Superior temporal gyrus (tissue), 1 donor: ENCODE data around the gene GLIS2.
A peak's percentile ranks its signal among the peaks of the same experiment; 100 is the strongest.
"Not testable (repeated sequence)": the region's sequence is repeated elsewhere in the genome, so short reads cannot be mapped to it uniquely, and the experiment has no call there.

ENCODE experiments used
- DNase-seq: peaks from one replicate; pipeline ENCODE4 v3.0.0-alpha.2; 2016; ENCODE audit errors: extremely low spot score

The GLIS2 gene

DNA sequence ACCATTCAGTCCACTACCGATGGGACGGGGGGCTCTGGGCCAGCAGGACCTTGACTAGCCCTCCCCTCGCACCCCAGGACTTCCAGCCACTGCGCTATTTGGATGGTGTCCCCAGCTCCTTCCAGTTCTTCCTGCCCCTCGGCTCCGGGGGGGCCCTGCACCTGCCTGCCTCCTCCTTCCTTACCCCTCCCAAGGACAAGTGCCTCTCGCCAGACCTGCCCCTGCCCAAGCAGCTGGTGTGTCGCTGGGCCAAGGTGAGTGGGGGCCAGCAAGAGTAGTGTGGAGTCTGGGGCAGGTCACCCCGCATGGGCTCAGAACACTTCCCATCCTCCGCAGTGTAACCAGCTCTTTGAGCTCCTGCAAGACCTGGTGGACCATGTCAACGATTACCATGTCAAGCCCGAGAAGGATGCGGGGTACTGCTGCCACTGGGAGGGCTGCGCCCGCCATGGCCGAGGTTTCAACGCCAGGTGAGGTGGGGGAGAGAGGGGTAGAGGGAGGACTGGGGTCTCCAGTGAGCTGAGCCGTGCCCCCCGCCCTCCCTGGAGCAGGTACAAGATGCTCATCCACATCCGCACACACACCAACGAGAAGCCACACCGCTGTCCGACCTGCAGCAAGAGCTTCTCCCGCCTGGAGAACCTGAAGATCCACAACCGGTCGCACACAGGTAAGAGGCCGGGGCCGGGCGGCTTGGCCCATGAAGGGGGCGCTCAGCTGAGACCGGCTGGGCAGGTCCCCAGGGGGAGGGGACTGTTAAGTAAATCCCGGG, 19.0 kb downstream of the GLIS2 start:
- DNase-seq: no peak

DNA sequence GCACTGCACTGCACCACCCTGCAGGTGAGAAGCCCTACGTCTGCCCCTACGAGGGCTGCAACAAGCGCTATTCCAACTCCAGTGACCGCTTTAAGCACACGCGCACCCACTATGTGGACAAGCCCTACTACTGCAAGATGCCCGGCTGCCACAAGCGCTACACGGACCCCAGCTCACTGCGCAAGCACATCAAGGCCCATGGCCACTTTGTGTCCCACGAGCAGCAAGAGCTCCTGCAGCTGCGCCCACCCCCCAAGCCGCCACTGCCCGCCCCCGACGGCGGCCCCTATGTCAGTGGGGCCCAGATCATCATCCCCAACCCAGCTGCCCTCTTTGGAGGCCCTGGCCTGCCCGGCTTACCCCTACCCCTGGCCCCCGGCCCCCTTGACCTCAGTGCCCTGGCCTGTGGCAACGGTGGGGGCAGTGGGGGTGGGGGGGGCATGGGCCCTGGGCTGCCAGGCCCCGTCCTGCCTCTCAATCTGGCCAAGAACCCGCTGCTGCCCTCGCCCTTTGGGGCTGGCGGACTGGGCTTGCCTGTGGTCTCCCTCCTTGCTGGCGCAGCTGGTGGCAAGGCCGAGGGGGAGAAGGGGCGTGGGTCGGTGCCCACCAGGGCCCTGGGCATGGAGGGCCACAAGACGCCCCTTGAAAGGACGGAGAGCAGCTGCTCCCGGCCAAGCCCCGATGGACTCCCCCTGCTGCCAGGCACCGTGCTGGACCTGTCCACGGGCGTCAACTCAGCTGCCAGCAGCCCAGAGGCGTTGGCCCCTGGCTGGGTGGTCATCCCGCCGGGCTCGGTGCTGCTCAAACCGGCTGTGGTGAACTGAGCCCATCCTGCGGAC, 21.1 kb downstream of the GLIS2 start:
- DNase-seq: no peak

DNA sequence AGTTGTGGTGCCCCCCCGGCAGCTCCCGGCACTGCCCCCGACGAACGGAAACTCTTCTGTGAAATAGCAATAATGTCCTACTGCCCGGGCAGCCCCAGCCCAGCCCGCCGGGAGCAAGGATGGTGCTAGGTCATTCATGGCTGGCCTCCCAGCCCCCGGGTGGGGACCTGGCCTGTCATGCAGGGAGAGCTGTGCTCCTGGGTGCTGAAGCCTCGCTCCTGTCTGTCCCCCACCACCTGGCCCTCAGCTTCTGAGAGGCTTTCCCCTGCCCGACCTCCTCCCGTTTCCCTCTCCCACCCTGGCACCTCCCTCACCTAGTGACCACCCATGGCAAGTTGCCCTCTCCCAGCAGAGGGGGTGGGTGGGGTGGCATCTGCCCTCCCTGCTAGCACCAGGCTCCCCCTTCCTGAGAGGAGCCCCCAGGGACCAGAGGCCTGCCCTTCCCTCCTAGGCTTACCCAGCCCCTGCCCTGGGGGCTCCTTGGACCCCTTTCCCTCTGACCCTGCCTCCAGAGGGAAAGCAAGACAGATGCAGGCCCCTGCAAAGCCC, 21.7 kb downstream of the GLIS2 start:
- DNase-seq: no peak

DNA sequence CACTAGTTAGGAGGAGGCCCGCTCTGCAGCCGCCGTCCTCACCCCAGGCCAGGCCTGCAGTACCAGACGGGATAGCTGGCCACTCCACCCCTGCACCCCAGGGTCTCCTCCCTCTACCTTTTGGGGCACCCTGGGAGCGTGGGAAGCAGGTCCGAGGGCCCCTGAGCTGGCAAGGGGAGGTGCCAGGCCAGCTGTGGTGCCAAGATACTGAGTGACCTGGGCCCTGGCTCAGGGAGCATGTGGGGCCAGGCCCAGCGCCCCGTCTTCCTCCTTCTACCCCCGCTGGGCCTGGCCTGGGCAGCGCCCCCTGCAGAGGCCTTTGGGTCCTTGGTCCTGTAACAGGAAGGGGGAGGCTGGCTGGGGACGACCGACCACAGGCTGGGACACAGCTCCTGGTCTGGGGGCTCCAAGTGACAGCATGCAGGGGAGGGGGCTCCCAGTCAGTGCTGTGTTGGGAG, 22.3 kb downstream of the GLIS2 start:
- DNase-seq: no peak

DNA sequence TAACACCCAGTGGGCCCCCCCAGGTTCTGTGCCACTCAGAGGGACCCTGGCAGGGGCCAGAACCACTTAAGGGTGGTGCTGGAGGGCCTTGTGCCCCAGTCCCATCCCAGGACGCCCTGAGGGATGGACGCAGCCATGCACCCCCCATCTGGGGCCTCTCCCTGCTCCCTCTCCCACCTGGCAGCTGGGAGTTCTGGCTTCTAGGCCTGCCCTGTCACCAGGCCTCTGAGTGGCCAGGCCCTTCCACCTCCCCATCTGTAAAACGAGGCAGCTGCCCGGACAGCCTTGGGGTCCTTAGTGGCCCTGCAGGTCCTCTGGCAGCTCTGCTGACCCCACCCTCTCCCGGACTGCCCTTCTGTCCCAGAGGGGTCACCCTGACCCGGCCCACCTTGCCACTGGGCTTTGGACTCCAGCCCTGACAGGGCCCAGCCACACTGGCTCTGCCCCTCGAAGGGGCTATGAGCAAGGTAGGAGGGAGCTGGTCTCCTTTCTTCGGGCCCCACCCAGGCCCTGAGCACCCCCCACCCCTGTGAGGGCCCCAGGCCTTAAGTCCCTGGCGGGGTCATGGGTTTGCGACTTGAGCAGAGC, 22.9 kb downstream of the GLIS2 start:
- DNase-seq: no peak

DNA sequence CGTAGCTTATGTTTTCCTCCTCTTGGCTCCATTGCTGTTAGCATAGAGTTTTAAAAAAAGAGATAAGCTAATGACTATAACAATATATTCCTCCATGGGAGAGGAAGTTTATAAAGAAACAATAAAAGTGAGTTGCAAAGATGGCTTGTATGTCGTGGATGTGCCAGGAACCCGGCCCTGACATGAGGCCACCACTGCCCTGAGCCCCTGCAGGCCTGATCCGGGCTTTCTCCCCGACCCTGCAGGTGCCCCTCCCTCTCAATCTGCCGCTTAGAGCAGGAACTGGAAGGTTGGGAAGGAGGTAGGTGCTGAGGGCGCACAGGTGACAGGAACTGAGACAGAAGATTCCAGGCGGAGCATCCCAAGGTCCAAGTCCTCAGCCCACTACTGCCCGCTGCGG, 23.6 kb downstream of the GLIS2 start:
- no peak for DNase-seq

DNA sequence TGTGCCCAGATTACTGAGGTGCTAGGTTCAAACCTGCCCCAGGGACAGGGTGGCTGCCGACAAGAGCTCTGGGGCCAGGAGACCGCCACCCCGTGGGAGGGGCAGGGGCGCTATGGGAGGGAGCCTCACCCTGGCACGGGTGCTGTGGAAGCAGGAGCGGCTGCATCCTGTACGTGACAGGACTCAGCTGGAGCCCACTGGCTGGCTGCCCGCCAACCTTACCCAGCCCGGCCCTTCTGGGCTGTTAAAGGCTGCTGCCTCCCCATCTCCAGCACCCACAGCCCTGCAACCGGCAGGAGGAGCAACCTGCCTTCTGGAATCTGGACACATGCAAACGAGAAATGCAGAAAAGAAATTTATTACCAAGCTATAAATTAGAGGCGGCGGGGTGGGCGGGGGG, 24.0 kb downstream of the GLIS2 start:
- no peak for DNase-seq

DNA sequence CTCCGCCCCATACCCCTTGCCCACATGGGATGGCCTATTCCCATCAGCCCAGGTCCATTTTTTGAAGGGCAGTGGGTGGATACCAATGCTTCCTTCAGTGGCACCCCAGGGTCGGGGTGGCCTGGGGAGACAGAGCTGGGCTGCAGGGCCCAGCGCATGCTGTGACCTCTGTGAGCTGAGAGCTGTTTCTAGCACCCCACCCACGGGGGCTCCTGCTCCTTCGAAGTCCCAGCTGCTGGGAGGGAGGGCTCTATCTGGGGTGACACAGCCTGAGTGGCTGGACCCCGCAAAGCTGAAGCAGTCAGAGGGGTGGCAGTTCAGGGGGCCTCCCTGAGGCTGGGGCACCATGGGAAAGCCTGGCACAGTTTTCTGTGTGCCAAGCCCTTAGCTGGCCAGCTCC, 24.6 kb downstream of the GLIS2 start:
- no peak for DNase-seq

DNA sequence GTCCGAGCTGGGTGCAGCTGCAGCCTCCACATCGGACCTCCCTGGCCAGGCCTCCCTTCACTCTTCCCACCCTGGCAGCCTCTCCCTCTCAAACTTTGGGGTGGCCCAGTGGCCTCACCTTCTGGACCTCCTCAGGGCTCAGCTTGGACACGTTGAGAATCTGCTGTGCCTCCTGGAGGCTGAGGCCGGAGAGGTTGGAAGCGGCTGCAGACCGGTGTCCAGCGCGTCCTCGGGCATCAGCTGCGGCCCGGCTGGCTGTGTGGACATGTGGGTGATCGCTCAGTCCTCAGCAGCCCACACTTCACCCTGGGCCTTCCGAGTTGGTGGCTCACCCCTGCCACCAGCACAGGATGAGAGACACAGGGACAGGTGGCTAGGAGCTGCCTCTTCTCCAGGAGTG, 25.4 kb downstream of the GLIS2 start:
- no peak for DNase-seq

DNA sequence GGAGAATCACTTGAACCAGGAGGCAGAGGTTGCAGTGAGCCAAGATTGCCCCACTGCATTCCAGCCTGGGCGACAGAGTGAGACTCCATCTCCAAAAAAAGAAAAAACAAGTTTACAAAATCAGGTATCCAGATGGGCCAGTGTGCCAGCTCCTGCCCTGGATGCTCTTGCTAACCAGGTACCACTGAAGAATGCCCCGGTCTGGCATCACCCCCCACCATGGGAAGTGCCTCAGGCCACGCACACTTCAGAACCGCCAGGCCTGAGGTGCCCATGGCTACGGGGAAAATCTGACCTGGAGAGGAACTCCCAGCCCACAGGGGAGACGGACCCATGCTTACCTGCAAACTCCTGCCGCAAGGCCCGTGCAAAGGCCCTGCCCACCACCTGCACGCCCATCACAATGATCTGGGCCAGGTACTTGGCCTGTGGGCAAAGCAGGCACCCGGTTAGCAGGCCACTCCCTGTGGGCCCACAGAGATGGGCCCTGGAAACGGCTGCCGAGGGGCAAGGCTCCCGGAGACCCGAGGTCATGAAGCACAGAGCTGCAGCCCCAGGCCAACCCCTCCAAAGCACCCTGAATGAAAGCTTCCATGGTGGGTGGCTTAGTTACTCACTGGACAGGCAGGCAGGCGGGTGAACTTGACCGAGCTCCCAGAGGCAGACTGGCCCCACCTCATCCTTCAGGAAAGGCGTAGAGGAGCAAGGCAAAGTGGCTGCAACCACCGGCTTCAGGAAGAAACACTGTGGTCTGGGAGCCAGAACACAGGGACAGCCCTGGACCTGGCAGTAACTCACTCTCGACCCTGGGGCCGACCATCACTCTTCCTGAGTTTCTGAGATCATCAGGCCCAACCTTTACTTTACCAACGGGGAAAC, 27.2 kb downstream of the GLIS2 start:
- DNase-seq: no peak

DNA sequence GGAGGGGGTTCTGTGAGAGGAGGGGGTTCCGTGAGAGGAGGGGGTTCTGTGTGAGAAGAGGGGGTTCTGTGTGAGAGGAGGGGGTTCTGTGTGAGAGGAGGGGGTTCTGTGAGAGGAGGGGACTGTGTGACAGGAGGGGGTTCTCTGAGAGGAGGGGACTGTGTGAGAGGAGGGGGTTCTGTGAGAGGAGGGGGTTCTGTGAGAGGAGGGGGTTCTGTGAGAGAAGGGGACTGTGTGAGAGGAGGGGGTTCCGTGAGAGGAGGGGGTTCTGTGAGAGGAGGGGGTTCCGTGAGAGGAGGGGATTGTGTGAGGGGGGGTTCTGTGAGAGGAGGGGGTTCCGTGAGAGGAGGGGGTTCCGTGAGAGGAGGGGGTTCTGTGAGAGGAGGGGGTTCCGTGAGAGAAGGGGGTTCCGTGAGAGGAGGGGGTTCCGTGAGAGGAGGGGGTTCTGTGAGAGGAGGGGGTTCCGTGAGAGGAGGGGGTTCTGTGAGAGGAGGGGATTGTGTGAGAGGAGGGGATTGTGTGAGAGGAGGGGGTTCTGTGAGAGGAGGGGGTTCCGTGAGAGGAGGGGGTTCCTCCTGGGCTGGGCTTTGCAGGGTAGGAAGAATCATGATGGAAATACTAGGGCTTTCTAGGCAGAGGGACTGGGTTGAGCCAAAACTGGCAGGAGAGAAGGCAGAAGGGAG, 28.6 kb downstream of the GLIS2 start:
- DNase-seq: not testable (repeated sequence)

DNA sequence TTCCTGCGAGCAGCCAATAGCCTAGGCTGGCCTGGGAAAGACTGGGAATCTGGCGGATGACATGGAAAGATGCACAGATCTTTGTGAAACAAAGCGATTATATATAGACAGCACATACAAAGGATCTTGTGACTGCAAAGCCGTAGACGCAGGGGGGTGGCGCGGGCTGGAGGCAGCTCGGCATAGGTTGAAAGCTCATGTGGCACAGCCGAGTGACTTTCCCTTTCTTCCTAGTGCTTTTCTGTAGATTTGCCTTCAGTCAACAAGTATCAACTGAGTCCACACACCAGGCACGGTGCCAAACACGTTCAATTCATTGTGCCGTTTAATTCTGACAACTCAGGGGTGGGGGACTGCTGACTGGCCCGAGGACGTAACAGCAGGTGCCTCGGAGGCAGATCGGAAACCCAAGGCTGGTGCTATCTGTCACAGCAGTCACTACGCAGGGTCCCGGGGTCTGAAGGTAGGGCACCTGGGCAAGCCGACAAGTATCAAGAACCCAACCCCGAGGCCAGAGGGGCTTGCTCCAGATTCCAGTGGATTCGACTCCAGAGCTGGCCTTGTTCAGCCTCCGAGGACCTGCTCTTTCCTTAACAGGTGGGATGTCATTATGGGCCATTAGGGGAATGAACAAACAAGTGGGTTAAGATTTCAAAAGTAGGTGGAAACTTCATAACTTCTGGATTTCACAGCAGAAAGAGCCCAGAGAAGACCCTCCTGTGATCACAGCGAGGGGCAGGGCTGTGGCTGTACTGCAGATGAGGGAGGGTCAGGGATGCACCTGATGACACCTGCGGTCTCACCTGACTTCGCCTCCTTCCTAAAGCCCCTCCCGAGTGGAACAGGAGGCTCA, 29.3 kb downstream of the GLIS2 start:
- peak; percentile 79 for DNase-seq

DNA sequence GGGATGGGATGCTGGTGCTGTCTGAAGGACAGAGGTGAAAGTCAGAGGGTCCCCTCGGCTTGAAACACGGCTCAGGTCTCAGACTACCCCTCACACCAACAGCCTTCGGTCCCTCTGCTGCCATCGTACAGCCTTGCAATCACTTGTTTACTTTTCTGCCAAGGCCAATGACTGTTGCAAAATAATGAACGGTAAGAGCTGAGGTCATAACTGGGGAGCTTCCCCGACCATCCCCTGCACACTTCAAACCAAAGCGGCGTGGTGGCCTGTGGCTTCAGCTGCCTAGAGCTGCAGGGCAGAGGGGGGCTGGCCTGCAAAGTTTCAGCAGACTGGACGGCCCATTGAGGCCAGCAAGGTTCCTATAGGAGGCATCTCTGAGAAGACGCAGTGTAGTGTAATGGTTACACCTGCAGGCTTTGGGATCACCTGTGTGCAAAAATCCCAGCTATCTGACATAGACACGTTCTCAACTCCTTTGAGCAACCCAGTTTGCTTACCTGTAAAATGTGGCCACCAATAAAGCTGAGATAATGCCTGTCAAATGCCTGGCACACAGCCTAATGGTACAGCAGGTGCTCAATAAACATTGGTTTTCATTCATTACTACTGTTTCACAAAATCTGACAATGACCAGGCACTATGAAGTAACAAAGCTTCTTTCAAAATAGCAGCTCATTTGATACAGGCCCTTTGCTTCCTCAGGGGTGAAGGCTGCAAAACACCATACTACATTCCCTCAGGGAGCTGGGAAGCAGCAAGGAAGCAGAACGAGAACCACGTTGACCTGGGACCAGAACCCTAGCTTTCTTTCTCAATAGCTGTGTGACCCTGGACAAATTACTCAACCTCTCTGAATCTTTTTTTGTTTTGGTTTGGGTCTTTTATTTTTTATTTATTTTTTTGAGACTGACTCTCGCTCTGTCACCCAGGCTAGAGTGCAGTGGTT, 30.2 kb downstream of the GLIS2 start:
- no peak for DNase-seq

DNA sequence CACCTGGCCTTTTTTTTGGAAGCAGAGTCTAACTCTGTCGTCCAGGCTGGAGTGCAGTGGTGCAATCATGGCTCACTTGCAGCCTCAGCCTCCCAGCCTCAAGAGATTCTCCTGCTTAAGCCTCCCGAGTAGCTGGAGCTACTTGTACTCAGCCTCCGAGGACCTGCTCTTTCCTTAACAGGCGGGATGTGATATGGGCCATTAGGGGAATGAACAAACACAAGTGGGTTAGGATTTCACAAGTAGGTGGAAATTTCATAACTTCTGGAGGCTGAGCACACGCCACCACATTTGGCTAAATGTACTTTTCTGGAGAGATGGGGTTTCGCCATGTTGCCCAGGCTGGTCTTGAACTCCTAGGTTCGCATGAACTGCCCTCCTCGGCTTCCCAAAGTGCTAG, 31.1 kb downstream of the GLIS2 start:
- DNase-seq: no peak

DNA sequence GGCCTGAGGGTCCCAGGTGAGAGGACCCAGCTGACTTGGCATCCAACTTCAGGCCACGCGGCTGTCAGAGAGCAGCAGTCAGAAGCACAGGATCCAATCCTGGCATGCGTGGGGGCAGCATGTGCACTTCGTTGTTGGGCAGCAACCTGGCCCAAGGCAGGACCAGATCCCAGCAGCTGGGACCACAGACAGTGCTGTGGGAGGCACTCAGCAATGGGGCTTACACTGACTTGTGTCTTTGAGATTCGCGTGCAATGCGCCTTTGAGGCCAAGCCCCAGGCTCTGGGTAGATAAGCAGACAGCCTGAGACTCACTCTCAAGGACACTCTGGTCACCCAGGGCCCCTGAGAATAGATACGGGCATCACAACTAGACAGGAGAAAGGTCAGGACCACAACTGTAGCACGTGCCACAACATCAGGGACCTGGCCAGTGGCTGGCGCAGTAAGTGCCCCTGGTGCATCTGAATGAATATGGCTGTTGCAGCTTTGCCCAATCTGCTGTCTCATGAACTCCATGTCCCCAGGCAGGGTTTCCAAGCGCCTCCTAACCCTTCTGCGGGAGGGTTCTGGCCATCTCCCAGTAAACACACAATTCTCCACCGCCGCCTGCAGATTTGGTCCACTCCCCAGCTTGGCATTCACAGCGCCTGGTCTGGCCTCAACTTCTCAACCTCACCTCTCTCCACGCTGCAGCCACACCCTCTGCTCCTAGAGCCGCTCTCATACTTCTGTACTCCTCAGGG, 32.1 kb downstream of the GLIS2 start:
- no peak for DNase-seq

DNA sequence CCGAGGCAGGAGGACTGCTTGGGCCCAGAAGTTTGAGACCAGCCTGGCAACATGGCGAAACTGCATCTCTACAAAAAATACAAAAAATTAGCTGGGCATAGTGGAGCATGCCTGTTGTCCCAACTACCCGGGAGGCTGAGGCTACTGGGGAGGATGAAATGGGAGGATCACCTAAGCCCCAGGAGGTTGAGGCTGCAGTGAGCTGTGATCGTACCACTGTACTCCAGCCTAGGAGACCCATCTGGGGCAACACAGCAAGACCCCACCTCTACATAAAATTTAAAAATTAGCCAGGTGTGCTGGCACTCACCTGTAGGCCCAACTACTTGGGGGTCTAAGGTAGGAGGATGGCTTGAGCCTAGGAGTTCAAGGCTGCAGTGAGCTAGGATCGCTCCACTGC, 33.5 kb downstream of the GLIS2 start:
- no peak for DNase-seq

DNA sequence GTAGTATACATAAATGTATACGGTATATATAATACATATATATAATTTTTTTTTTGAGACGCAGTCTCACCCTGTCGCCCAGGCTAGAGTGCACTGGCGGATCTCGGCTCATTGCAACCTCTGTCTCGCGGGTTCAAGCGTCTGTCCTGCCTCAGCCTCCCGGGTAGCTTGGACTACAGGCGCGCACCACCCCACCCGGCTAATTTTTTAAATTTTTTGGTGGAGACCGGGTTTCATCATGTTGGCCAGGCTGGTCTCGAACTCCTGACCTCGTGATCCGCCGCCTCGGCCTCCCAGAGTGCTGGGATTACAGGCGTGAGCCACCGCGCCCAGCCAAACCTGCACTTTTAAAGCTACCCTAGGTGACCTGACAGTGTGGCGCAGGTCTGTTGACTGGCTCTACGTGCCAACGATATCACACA, 34.5 kb downstream of the GLIS2 start:
- DNase-seq: no peak
